GM19324 (cell line): ENCODE data around the gene SUV39H2.
"Not testable (repeated sequence)": the region's sequence is repeated elsewhere in the genome, so short reads cannot be mapped to it uniquely, and the experiment has no call there.

ENCODE experiments used
- ATAC-seq: cut with Tn5 transposase; IDR thresholded peaks from one replicate; pipeline ENCODE4 v1.9.1; 2021; ENCODE audit warnings: mild to moderate bottlenecking, moderate library complexity; ENCODE audit not compliant: unreplicated experiment, low FRiP score

SUV39H2 gene

GRCh38 chr10:14878266-14879123, at the start of gene SUV39H2:
Gene SUV39H2 (plus strand): TSS chr10:14878866. CDS start chr10:14878889, 23 bp downstream.
- ATAC-seq: peak; percentile 96

- no peak for ATAC-seq
These were observed 45.6 kb upstream of the SUV39H2 start for GRCh38 chr10:14833106-14833505.

GRCh38 chr10:14836208-14836607, 42.5 kb upstream of the SUV39H2 start:
- ATAC-seq: no peak

GRCh38 chr10:14837003-14837756, 41.5 kb upstream of the SUV39H2 start:
- no peak for ATAC-seq

GRCh38 chr10:14837757-14838581, 40.7 kb upstream of the SUV39H2 start, which contains the start of the genes CDNF, HSPA14 and MSANTD7:
Gene CDNF (minus strand): TSS chr10:14838037. CDS start chr10:14837946, 91 bp downstream.
Gene HSPA14 (plus strand): TSS chr10:14838306. CDS start chr10:14838403, 97 bp downstream.
Gene MSANTD7 (plus strand): TSS chr10:14838306. CDS start chr10:14842285, 3,979 bp downstream.
- ATAC-seq: peak; percentile 98

GRCh38 chr10:14838582-14839304, 39.9 kb upstream of the SUV39H2 start:
- ATAC-seq: no peak

- ATAC-seq: no peak
These were observed 39.4 kb upstream of the SUV39H2 start for GRCh38 chr10:14839305-14839695.

GRCh38 chr10:14840178-14840577, 38.5 kb upstream of the SUV39H2 start:
- no peak for ATAC-seq

- no peak for ATAC-seq
These were observed 35.2 kb upstream of the SUV39H2 start for GRCh38 chr10:14843327-14843988.

- ATAC-seq: no peak
These were observed 33.7 kb upstream of the SUV39H2 start for GRCh38 chr10:14844948-14845347.

- no peak for ATAC-seq
These were observed 26.4 kb upstream of the SUV39H2 start for GRCh38 chr10:14852236-14852635.

GRCh38 chr10:14855453-14855852, 23.2 kb upstream of the SUV39H2 start:
- no peak for ATAC-seq

- ATAC-seq: no peak
These were observed 20.2 kb upstream of the SUV39H2 start for GRCh38 chr10:14858338-14858960.

- ATAC-seq: no peak
These were observed 19.6 kb upstream of the SUV39H2 start for GRCh38 chr10:14859043-14859442.

- no peak for ATAC-seq
These were observed 18.9 kb upstream of the SUV39H2 start for GRCh38 chr10:14859775-14860174.

- ATAC-seq: no peak
These were observed 17.9 kb upstream of the SUV39H2 start for GRCh38 chr10:14860791-14861190.

GRCh38 chr10:14864466-14864865, 14.2 kb upstream of the SUV39H2 start:
- not testable (repeated sequence) for ATAC-seq

GRCh38 chr10:14864871-14865270, 13.8 kb upstream of the SUV39H2 start:
- ATAC-seq: not testable (repeated sequence)
